SK-N-MC (cell line): ENCODE results near the gene TMEM25.
"Not testable (repeated sequence)": the region's sequence is repeated elsewhere in the genome, so short reads cannot be mapped to it uniquely, and the experiment has no call there.

Experiments used
- DNase-seq: peaks from one replicate; pipeline ENCODE4 v3.0.0-alpha.2; 2011; ENCODE audit warnings: low read depth, low spot score
- H3K27ac ChIP-seq: fragments of 200-600 bp; sonication (generic); 2 replicates; pipeline ENCODE4 v1.5.1; 2016; ENCODE audit warnings: mixed run types
- H3K36me3 ChIP-seq: fragments of 200-600 bp; sonication (generic); 2 replicates; pipeline ENCODE4 v1.6.1; 2017; ENCODE audit warnings: antibody characterized with exemption, low read length, mixed read lengths; ENCODE audit not compliant: insufficient read depth
- H3K4me3 ChIP-seq: fragments of 200-600 bp; sonication (generic); 2 replicates; pipeline ENCODE4 v1.5.1; 2016
- H3K9ac ChIP-seq: fragments of 200-600 bp; sonication (generic); 2 replicates; pipeline ENCODE4 v1.8.0; 2017; ENCODE audit warnings: mixed run types, mixed read lengths; ENCODE audit not compliant: insufficient read length
- H3K9me3 ChIP-seq: fragments of 200-600 bp; sonication (generic); 2 replicates; pipeline ENCODE4 v1.6.1; 2017; ENCODE audit warnings: low read depth, mild to moderate bottlenecking, antibody characterized with exemption, low read length, moderate library complexity, mixed read lengths
- EZH2 ChIP-seq: fragments of 200-600 bp; sonication (generic); IDR thresholded peaks from one replicate; pipeline ENCODE4 v1.6.1; 2017; ENCODE audit warnings: antibody characterized with exemption
- FOXP2 ChIP-seq: optimal IDR thresholded peaks from 2 replicates; pipeline ENCODE3; 2011; ENCODE audit warnings: mild to moderate bottlenecking, moderate library complexity; ENCODE audit not compliant: insufficient read depth; ENCODE audit errors: extremely low read length, control extremely low read depth
- POLR2AphosphoS5 ChIP-seq: IDR thresholded peaks from 2 replicates; pipeline ENCODE4 v1.6.1; 2012; ENCODE audit warnings: mild to moderate bottlenecking, low read depth, low read length, borderline replicate concordance

TMEM25 gene

GRCh38 chr11:118530683-118531596 is at the start of gene TMEM25:
Gene TMEM25 (plus strand): TSS chr11:118531192. CDS start chr11:118531802, 610 bp downstream.
- Histone ChIP-seq H3K27ac (no peak within 1 kb of the TSS), H3K4me3 (peak within 1 kb of the TSS; percentile 88), H3K9me3 (no peaks in the 10 kb centered on the region), H3K36me3 (no peaks in the 10 kb centered on the region; the same call in 1 of the 2 replicates), H3K9ac (peak within 1 kb of the TSS; percentile 78)
- no peak for DNase-seq
- TF ChIP-seq EZH2 (no peak), FOXP2 (no peak), POLR2AphosphoS5 (no peak)

- H3K9me3 ChIP-seq, H3K4me3 ChIP-seq, H3K27ac ChIP-seq, DNase-seq, H3K9ac ChIP-seq: not testable (repeated sequence)
- peaks cover 89% of the 10 kb centered on the region for H3K36me3 ChIP-seq
These were observed 49.8 kb upstream of the TMEM25 start for GRCh38 chr11:118481238-118481637.

- Histone ChIP-seq H3K9me3 (no peaks in the 10 kb centered on the region), H3K36me3 (peaks cover 84% of the 10 kb centered on the region)
These were observed 46.6 kb upstream of the TMEM25 start for GRCh38 chr11:118484405-118484804.

GRCh38 chr11:118485273-118485672 is 45.7 kb upstream of the TMEM25 start:
- TF ChIP-seq POLR2AphosphoS5 (no peak), EZH2 (no peak), FOXP2 (no peak)
- no peak overlapping the region for H3K27ac ChIP-seq
- no peak for DNase-seq
- no peak overlapping the region for H3K4me3 ChIP-seq
- no peak overlapping the region for H3K9ac ChIP-seq
- no peaks in the 10 kb centered on the region for H3K9me3 ChIP-seq
- H3K36me3 ChIP-seq = peaks cover 84% of the 10 kb centered on the region

More at GRCh38 chr11:118484405-118484804, 46.6 kb upstream of the TMEM25 start:
- H3K4me3 ChIP-seq = no peak overlapping the region
- DNase-seq = no peak
- TF ChIP-seq EZH2 (no peak), POLR2AphosphoS5 (no peak), FOXP2 (no peak)
- no peak overlapping the region for H3K27ac ChIP-seq
- no peak overlapping the region for H3K9ac ChIP-seq

- TF ChIP-seq FOXP2 = no peak
- TF ChIP-seq EZH2 = no peak
- no peak for TF ChIP-seq POLR2AphosphoS5
- Histone ChIP-seq H3K9me3 (no peaks in the 10 kb centered on the region), H3K9ac (no peak overlapping the region), H3K4me3 (no peak overlapping the region), H3K36me3 (peaks cover 84% of the 10 kb centered on the region), H3K27ac (0 out of 2 replicates have a peak overlapping the region, but pooled peaks have one; percentile 45)
- peak; percentile 42 for DNase-seq
These were observed 42.4 kb upstream of the TMEM25 start for GRCh38 chr11:118488480-118489109.

- Histone ChIP-seq H3K9me3 (no peaks in the 10 kb centered on the region), H3K36me3 (peaks cover 87% of the 10 kb centered on the region), H3K9ac (no peak overlapping the region), H3K4me3 (no peak overlapping the region), H3K27ac (peak overlapping the region; percentile 18; the same call in 1 of the 2 replicates)
- DNase-seq = no peak
- TF ChIP-seq POLR2AphosphoS5 (no peak), FOXP2 (no peak), EZH2 (no peak)
These were observed 40.0 kb upstream of the TMEM25 start for GRCh38 chr11:118491041-118491440.

- no peaks in the 10 kb centered on the region for H3K9me3 ChIP-seq
- no peak for TF ChIP-seq EZH2
- no peak for TF ChIP-seq POLR2AphosphoS5
- no peak for TF ChIP-seq FOXP2
- H3K4me3 ChIP-seq = no peak overlapping the region
- H3K36me3 ChIP-seq = peaks cover 92% of the 10 kb centered on the region
- no peak overlapping the region for H3K9ac ChIP-seq
- H3K27ac ChIP-seq = no peak overlapping the region
- DNase-seq = no peak
These were observed 33.2 kb upstream of the TMEM25 start for GRCh38 chr11:118497831-118498230.

- no peak for TF ChIP-seq EZH2
- no peak for TF ChIP-seq POLR2AphosphoS5
- TF ChIP-seq FOXP2 = no peak
- Histone ChIP-seq H3K9me3 (no peaks in the 10 kb centered on the region), H3K4me3 (no peak overlapping the region), H3K27ac (no peak overlapping the region), H3K36me3 (peaks cover 97% of the 10 kb centered on the region), H3K9ac (no peak overlapping the region)
- no peak for DNase-seq
These were observed 27.8 kb upstream of the TMEM25 start for GRCh38 chr11:118503216-118503615.
